Memory B cell (primary cell): Measurements from ENCODE around the gene POLE.
A peak's percentile ranks its signal among the peaks of the same experiment; 100 is the strongest.

Source experiments
- ATAC-seq: fragments of 150-1000 bp; cut with Tn5 transposase; 2 replicates; pipeline ENCODE4 v1.10.0; 2021; ENCODE audit warnings: low read depth, mild to moderate bottlenecking, moderate library complexity
- DNase-seq, 2 donors: peaks; one replicate each; pipeline ENCODE4 v3.0.0; 2022; ENCODE audit warnings: low spot score in 2 of 2
- H3K27ac Mint-ChIP-seq: one replicate; pipeline ENCODE4 v1.8.0; 2022; ENCODE audit warnings: mild to moderate bottlenecking, moderate library complexity, mixed read lengths
- H3K27me3 Mint-ChIP-seq: one replicate; pipeline ENCODE4 v1.8.0; 2022; ENCODE audit warnings: mixed read lengths
- H3K36me3 Mint-ChIP-seq: one replicate; pipeline ENCODE4 v1.8.0; 2022; ENCODE audit warnings: mild to moderate bottlenecking, mixed read lengths
- H3K4me1 Mint-ChIP-seq: one replicate; pipeline ENCODE4 v1.8.0; 2022; ENCODE audit warnings: mixed read lengths
- H3K4me3 Mint-ChIP-seq: one replicate; pipeline ENCODE4 v1.8.0; 2022; ENCODE audit warnings: mild to moderate bottlenecking, moderate library complexity, mixed read lengths
- H3K9me3 Mint-ChIP-seq: one replicate; pipeline ENCODE4 v1.8.0; 2022; ENCODE audit warnings: mixed read lengths

POLE gene

GRCh38 chr12:132675757-132676432, 11.2 kb downstream of the POLE start:
- H3K27me3 Mint-ChIP-seq = no peaks in the 10 kb centered on the region
- H3K36me3 Mint-ChIP-seq = peaks cover 41% of the 10 kb centered on the region
- no peak for DNase-seq
- H3K27ac Mint-ChIP-seq = no peak overlapping the region
- H3K4me3 Mint-ChIP-seq = no peak overlapping the region
- no peak for ATAC-seq
- H3K9me3 Mint-ChIP-seq = no peaks in the 10 kb centered on the region
- H3K4me1 Mint-ChIP-seq = peaks cover 2% of the 10 kb centered on the region

GRCh38 chr12:132674561-132674960, 12.6 kb downstream of the POLE start:
- Mint-ChIP-seq H3K27ac (peak overlapping the region; percentile 36), H3K9me3 (no peaks in the 10 kb centered on the region), H3K36me3 (peaks cover 41% of the 10 kb centered on the region), H3K27me3 (no peaks in the 10 kb centered on the region), H3K4me3 (no peak overlapping the region), H3K4me1 (no peaks in the 10 kb centered on the region)
- ATAC-seq (no peak), DNase-seq (no peak)

GRCh38 chr12:132673288-132674179, 13.6 kb downstream of the POLE start:
- H3K4me1 Mint-ChIP-seq = no peaks in the 10 kb centered on the region
- no peak for DNase-seq
- no peak overlapping the region for H3K4me3 Mint-ChIP-seq
- H3K27me3 Mint-ChIP-seq = no peaks in the 10 kb centered on the region
- H3K9me3 Mint-ChIP-seq = no peaks in the 10 kb centered on the region
- peaks cover 40% of the 10 kb centered on the region for H3K36me3 Mint-ChIP-seq
- no peak for ATAC-seq
- no peak overlapping the region for H3K27ac Mint-ChIP-seq

- DNase-seq (no peak), ATAC-seq (no peak)
- H3K27me3 Mint-ChIP-seq = no peaks in the 10 kb centered on the region
- H3K27ac Mint-ChIP-seq = no peak overlapping the region
- H3K4me3 Mint-ChIP-seq = no peak overlapping the region
- H3K9me3 Mint-ChIP-seq = no peaks in the 10 kb centered on the region
- H3K4me1 Mint-ChIP-seq = no peaks in the 10 kb centered on the region
- peaks cover 38% of the 10 kb centered on the region for H3K36me3 Mint-ChIP-seq
Measured at GRCh38 chr12:132672678-132673077, 14.5 kb downstream of the POLE start.

- no peaks in the 10 kb centered on the region for H3K4me1 Mint-ChIP-seq
- H3K9me3 Mint-ChIP-seq = no peaks in the 10 kb centered on the region
- peak overlapping the region; percentile 79 for H3K27ac Mint-ChIP-seq
- H3K4me3 Mint-ChIP-seq = no peak overlapping the region
- H3K36me3 Mint-ChIP-seq = peaks cover 41% of the 10 kb centered on the region
- ATAC-seq (no peak), DNase-seq (no peak)
- no peaks in the 10 kb centered on the region for H3K27me3 Mint-ChIP-seq
Measured at GRCh38 chr12:132672116-132672515, 15.0 kb downstream of the POLE start.

- H3K36me3 Mint-ChIP-seq = peaks cover 43% of the 10 kb centered on the region
Measured at GRCh38 chr12:132669166-132669879, 17.8 kb downstream of the POLE start.

GRCh38 chr12:132668191-132669088, 18.7 kb downstream of the POLE start:
- DNase-seq (no peak), ATAC-seq (no peak)
- no peaks in the 10 kb centered on the region for H3K27me3 Mint-ChIP-seq
- no peak overlapping the region for H3K4me3 Mint-ChIP-seq
- H3K9me3 Mint-ChIP-seq = no peaks in the 10 kb centered on the region
- H3K4me1 Mint-ChIP-seq = no peaks in the 10 kb centered on the region
- H3K36me3 Mint-ChIP-seq = peaks cover 43% of the 10 kb centered on the region
- no peak overlapping the region for H3K27ac Mint-ChIP-seq

More at GRCh38 chr12:132669166-132669879, 17.8 kb downstream of the POLE start:
- no peak overlapping the region for H3K27ac Mint-ChIP-seq
- H3K27me3 Mint-ChIP-seq = no peaks in the 10 kb centered on the region
- H3K9me3 Mint-ChIP-seq = no peaks in the 10 kb centered on the region
- no peak for DNase-seq
- no peak overlapping the region for H3K4me3 Mint-ChIP-seq
- ATAC-seq = no peak
- no peaks in the 10 kb centered on the region for H3K4me1 Mint-ChIP-seq

GRCh38 chr12:132665794-132666193, 21.3 kb downstream of the POLE start:
- no peaks in the 10 kb centered on the region for H3K9me3 Mint-ChIP-seq
- H3K27me3 Mint-ChIP-seq = no peaks in the 10 kb centered on the region
- H3K4me1 Mint-ChIP-seq = no peaks in the 10 kb centered on the region
- ATAC-seq (no peak), DNase-seq (no peak)
- peaks cover 54% of the 10 kb centered on the region for H3K36me3 Mint-ChIP-seq
- no peak overlapping the region for H3K4me3 Mint-ChIP-seq
- H3K27ac Mint-ChIP-seq = no peak overlapping the region

GRCh38 chr12:132665149-132665491, 22.0 kb downstream of the POLE start:
- Mint-ChIP-seq H3K4me1 (no peaks in the 10 kb centered on the region), H3K27ac (no peak overlapping the region), H3K36me3 (peaks cover 55% of the 10 kb centered on the region), H3K9me3 (no peaks in the 10 kb centered on the region), H3K4me3 (no peak overlapping the region), H3K27me3 (no peaks in the 10 kb centered on the region)
- ATAC-seq (no peak), DNase-seq (no peak)

GRCh38 chr12:132664206-132665148, 22.7 kb downstream of the POLE start:
- Mint-ChIP-seq H3K9me3 (no peaks in the 10 kb centered on the region), H3K36me3 (peaks cover 52% of the 10 kb centered on the region), H3K27me3 (no peaks in the 10 kb centered on the region), H3K27ac (no peak overlapping the region), H3K4me3 (no peak overlapping the region), H3K4me1 (no peaks in the 10 kb centered on the region)
- no peak for ATAC-seq
- no peak for DNase-seq

- Mint-ChIP-seq H3K36me3 (peaks cover 51% of the 10 kb centered on the region), H3K9me3 (no peaks in the 10 kb centered on the region), H3K27me3 (no peaks in the 10 kb centered on the region), H3K27ac (no peak overlapping the region), H3K4me3 (no peak overlapping the region), H3K4me1 (no peaks in the 10 kb centered on the region)
- DNase-seq = no peak
- ATAC-seq = no peak
Measured at GRCh38 chr12:132662901-132663755, 24.0 kb downstream of the POLE start.

GRCh38 chr12:132661972-132662371, 25.2 kb downstream of the POLE start:
- no peak overlapping the region for H3K4me3 Mint-ChIP-seq
- DNase-seq = no peak
- peaks cover 55% of the 10 kb centered on the region for H3K36me3 Mint-ChIP-seq
- ATAC-seq = no peak
- H3K9me3 Mint-ChIP-seq = no peaks in the 10 kb centered on the region
- H3K27ac Mint-ChIP-seq = no peak overlapping the region
- H3K27me3 Mint-ChIP-seq = no peaks in the 10 kb centered on the region
- H3K4me1 Mint-ChIP-seq = no peaks in the 10 kb centered on the region
